GM21423 (cell line): ENCODE data around the gene CRLF3.
"Not testable (repeated sequence)": the region's sequence is repeated elsewhere in the genome, so short reads cannot be mapped to it uniquely, and the experiment has no call there.

Experiments
- ATAC-seq: cut with Tn5 transposase; IDR thresholded peaks from one replicate; pipeline ENCODE4 v1.9.1; 2021; ENCODE audit warnings: mild to moderate bottlenecking, moderate library complexity; ENCODE audit not compliant: unreplicated experiment

Gene CRLF3

GRCh38 chr17:30742669-30743068 is 81.8 kb downstream of the CRLF3 start:
- ATAC-seq = not testable (repeated sequence)

GRCh38 chr17:30736371-30736770 is 88.1 kb downstream of the CRLF3 start:
- ATAC-seq = not testable (repeated sequence)

GRCh38 chr17:30735644-30736043 is 88.8 kb downstream of the CRLF3 start:
- not testable (repeated sequence) for ATAC-seq

GRCh38 chr17:30735206-30735605 is 89.3 kb downstream of the CRLF3 start:
- ATAC-seq = not testable (repeated sequence)

- ATAC-seq = not testable (repeated sequence)
These were observed 90.3 kb downstream of the CRLF3 start for GRCh38 chr17:30734153-30734552.
